B cell (primary cell): ENCODE data around the gene CEPT1. TPM values are rescaled to one million over a fixed set of nuclear protein-coding genes. Genes with fewer than 3 reads are reported as not detected.
A peak's percentile ranks its signal among the peaks of the same experiment; 100 is the strongest.

Source experiments
- ATAC-seq: fragments of 200-7000 bp; cut with Tn5 transposase; one replicate; pipeline ENCODE4 v1.10.0; 2021; ENCODE audit warnings: low read depth, mild to moderate bottlenecking, moderate number of reproducible peaks, moderate library complexity
- CTCF ChIA-PET: fragments of 350-600 bp; sonication (Branson Sonifier 250); formaldehyde crosslinking; loops from one replicate; lab custom pipeline; 2021; ENCODE audit warnings: antibody characterized with exemption, inconsistent platforms; lab: Charles Lee
- POLR2A ChIA-PET: fragments of 350-600 bp; sonication (Branson Sonifier 250); formaldehyde crosslinking; loops from one replicate; lab custom pipeline; 2021; ENCODE audit warnings: antibody characterized with exemption; lab: Charles Lee
- DNase-seq: peaks from one replicate; pipeline ENCODE4 v3.0.0; 2013
- H2AFZ ChIP-seq: 2 replicates; pipeline ENCODE4 v1.6.1; 2012; ENCODE audit warnings: mild to moderate bottlenecking, low read depth, low read length; ENCODE audit not compliant: insufficient read depth, poor library complexity, severe bottlenecking
- H3K27ac ChIP-seq, 2 donors: 1 replicate in 1 of 2; 2 replicates in 1 of 2; pipeline ENCODE4 v1.5.1; 2012 to 2013; ENCODE audit warnings: low read length in 2 of 2, mild to moderate bottlenecking in 2 of 2, moderate library complexity in 1 of 2
- H3K27me3 ChIP-seq, 4 experiments: fragments of 200-600 bp in 1 of 4; sonication (generic) in 1 of 4; replicated peaks in 1 of 4; 1 replicate in 2 of 4; 2 replicates in 2 of 4; pipeline versions ENCODE4 v1.6.1 to v1.7.0; 2013 to 2016; ENCODE audit warnings: low read length in 3 of 4, mild to moderate bottlenecking in 2 of 4, mixed read lengths in 1 of 4, moderate library complexity in 1 of 4; ENCODE audit not compliant: insufficient read depth in 4 of 4, control insufficient read depth in 3 of 4; ENCODE audit errors: control extremely low read depth in 1 of 4
- H3K36me3 ChIP-seq, 2 experiments: replicated peaks in 1 of 2; 1 replicate in 1 of 2; 2 replicates in 1 of 2; pipeline versions ENCODE4 v1.6.1 to v1.7.1; 2013; ENCODE audit warnings: low read length in 1 of 2; ENCODE audit not compliant: insufficient read depth in 2 of 2, control insufficient read depth in 1 of 2; ENCODE audit errors: control extremely low read depth in 1 of 2, extremely low read depth in 1 of 2
- H3K4me1 ChIP-seq, 2 donors: fragments of 200-600 bp in 1 of 2; sonication (generic) in 1 of 2; 1 replicate in 1 of 2; 2 replicates in 1 of 2; pipeline versions ENCODE4 v1.5.1 to v1.6.1; 2013 to 2017; ENCODE audit warnings: low read length in 2 of 2; ENCODE audit not compliant: control insufficient read depth in 2 of 2, insufficient read depth in 2 of 2
- H3K4me2 ChIP-seq: replicated peaks from 2 replicates; pipeline ENCODE3; 2012; ENCODE audit warnings: mild to moderate bottlenecking, low read depth, low read length; ENCODE audit not compliant: poor library complexity, severe bottlenecking
- H3K4me3 ChIP-seq, 5 experiments: fragments of 200-600 bp in 1 of 5; sonication (generic) in 1 of 5; 1 replicate in 3 of 5; 2 replicates in 2 of 5; pipeline versions ENCODE4 v1.5.1 to v1.7.0; 2011 to 2016; ENCODE audit warnings: low read length in 4 of 5, mild to moderate bottlenecking in 4 of 5, low read depth in 2 of 5, control low read depth in 1 of 5, moderate library complexity in 1 of 5; ENCODE audit not compliant: insufficient read depth in 1 of 5; ENCODE audit errors: control extremely low read depth in 1 of 5, extremely low read depth in 1 of 5
- H3K79me2 ChIP-seq: fragments of 200-600 bp; sonication (generic); one replicate; pipeline ENCODE4 v1.6.0; 2016; ENCODE audit warnings: low read length; ENCODE audit not compliant: control insufficient read depth, insufficient read depth
- H3K9ac ChIP-seq: fragments of 200-600 bp; sonication (generic); 2 replicates; pipeline ENCODE4 v1.6.1; 2017; ENCODE audit warnings: mild to moderate bottlenecking, low read length, moderate library complexity
- H3K9me3 ChIP-seq, 3 donors: one replicate each; pipeline versions ENCODE4 v1.6.1 to v1.7.1; 2013; ENCODE audit warnings: low read length in 2 of 3; ENCODE audit not compliant: control insufficient read depth in 2 of 3, insufficient read depth in 1 of 3; ENCODE audit errors: control extremely low read depth in 1 of 3
- H4K20me1 ChIP-seq: 2 replicates; pipeline ENCODE4 v1.6.0; 2012; ENCODE audit warnings: mild to moderate bottlenecking, low read length; ENCODE audit not compliant: insufficient read depth, control insufficient read depth, poor library complexity, severe bottlenecking
- H3K27ac Mint-ChIP-seq: one replicate; pipeline ENCODE4 v1.8.0; 2021; ENCODE audit warnings: mixed read lengths
- H3K27me3 Mint-ChIP-seq: one replicate; pipeline ENCODE4 v1.8.0; 2021; ENCODE audit warnings: mixed read lengths
- H3K4me1 Mint-ChIP-seq: one replicate; pipeline ENCODE4 v1.8.0; 2021; ENCODE audit warnings: mixed read lengths
- H3K4me3 Mint-ChIP-seq: one replicate; pipeline ENCODE4 v1.8.0; 2021; ENCODE audit warnings: mixed read lengths
- H3K9me3 Mint-ChIP-seq: one replicate; pipeline ENCODE4 v1.8.0; 2022; ENCODE audit warnings: mixed read lengths; ENCODE audit not compliant: insufficient read depth
- EZH2 ChIP-seq: IDR thresholded peaks from 2 replicates; pipeline ENCODE4 v1.6.1; 2012; ENCODE audit warnings: borderline replicate concordance, low read depth, mild to moderate bottlenecking, moderate library complexity, low read length; ENCODE audit not compliant: insufficient read depth, poor library complexity, severe bottlenecking
- WGBS: methylation state at CpG from one replicate; pipeline ENCODE4 v1.1.5; 2013; ENCODE audit warnings: missing lambda C conversion rate; ENCODE audit not compliant: insufficient coverage; 5-methylcytosine and 5-hydroxymethylcytosine counted together
- intact Hi-C: fragments of 100-400 bp; cut with micrococcal nuclease; formaldehyde crosslinking; loops from one replicate; pipeline ENCODE4 v1.10.0; 2022
- polyA plus RNA-seq: library from polyadenylated mRNA; depleted of rRNA; stranded (reverse); fragments of >200 nt; gene quantifications from 2 replicates; pipeline ENCODE4 v1.2.3, GENCODE V29; 2012
- total RNA-seq, 2 donors: library from RNA; stranded (reverse); fragments of 120-200 nt in 1 of 2; gene quantifications; 1 replicate in 1 of 2; 2 replicates in 1 of 2; pipeline versions ENCODE4 v1.2.3 to v1.2.4, GENCODE V29; 2013 to 2022
- TF ChIP-seq, protein P1 (sequence below): fragments of 200-600 bp; IDR thresholded peaks from one replicate; pipeline ENCODE4 v1.8.0; 2022; ENCODE audit warnings: antibody characterized with exemption, mild to moderate bottlenecking

The CEPT1 gene
- total and polyA plus RNA-seq, 2 donors (not counting 1 experiment from before 2014, with no cell fraction given) = 47.1 to 83.5 TPM

GRCh38 chr1:111195002-111195684 lies 55.1 kb downstream of the CEPT1 start:
- DNase-seq (no peak), ATAC-seq (no peak)
- H3K27me3 Mint-ChIP-seq = no peaks in the 10 kb centered on the region
- Histone ChIP-seq H3K79me2 (peaks cover 14% of the 10 kb centered on the region), H3K27ac (peak overlapping the region in 1 of 2 donors; percentile 15), H2AFZ (no peak overlapping the region), H3K4me2 (no peak overlapping the region), H4K20me1 (no peaks in the 10 kb centered on the region), H3K36me3 (peaks cover 6 to 94% of the 10 kb centered on the region in 2 experiments), H3K27me3 (no peaks in the 10 kb centered on the region), H3K9ac (no peak overlapping the region), H3K4me3 (no peak overlapping the region), H3K4me1 (peaks cover 41 to 96% of the 10 kb centered on the region in 2 donors), H3K9me3 (no peaks in the 10 kb centered on the region)
- TF ChIP-seq, protein P1, sequence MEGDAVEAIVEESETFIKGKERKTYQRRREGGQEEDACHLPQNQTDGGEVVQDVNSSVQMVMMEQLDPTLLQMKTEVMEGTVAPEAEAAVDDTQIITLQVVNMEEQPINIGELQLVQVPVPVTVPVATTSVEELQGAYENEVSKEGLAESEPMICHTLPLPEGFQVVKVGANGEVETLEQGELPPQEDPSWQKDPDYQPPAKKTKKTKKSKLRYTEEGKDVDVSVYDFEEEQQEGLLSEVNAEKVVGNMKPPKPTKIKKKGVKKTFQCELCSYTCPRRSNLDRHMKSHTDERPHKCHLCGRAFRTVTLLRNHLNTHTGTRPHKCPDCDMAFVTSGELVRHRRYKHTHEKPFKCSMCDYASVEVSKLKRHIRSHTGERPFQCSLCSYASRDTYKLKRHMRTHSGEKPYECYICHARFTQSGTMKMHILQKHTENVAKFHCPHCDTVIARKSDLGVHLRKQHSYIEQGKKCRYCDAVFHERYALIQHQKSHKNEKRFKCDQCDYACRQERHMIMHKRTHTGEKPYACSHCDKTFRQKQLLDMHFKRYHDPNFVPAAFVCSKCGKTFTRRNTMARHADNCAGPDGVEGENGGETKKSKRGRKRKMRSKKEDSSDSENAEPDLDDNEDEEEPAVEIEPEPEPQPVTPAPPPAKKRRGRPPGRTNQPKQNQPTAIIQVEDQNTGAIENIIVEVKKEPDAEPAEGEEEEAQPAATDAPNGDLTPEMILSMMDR = no peak
- no peak for TF ChIP-seq EZH2
- ChIA-PET CTCF (interaction anchor here (1.0 to 3.0 kb wide), 3 partner anchors 27 to 164 kb away, joined by 3 to 21 read pairs (median 6); no protein-coding TSS in a partner anchor), POLR2A (interaction anchor here (0.7 kb wide), 1 partner anchor 121 kb away, joined by 3 read pairs; no protein-coding TSS in a partner anchor)
- peaks cover 94% of the 10 kb centered on the region for H3K4me1 Mint-ChIP-seq
- H3K27ac Mint-ChIP-seq = peak overlapping the region; percentile 89
- 100% methylated on average over 2 of the region's 4 CpGs for WGBS
- no peak overlapping the region for H3K4me3 Mint-ChIP-seq
- intact Hi-C loops = loop anchor here (5.0 kb wide), 1 partner anchor 37 kb away; no protein-coding TSS in a partner anchor
- H3K9me3 Mint-ChIP-seq = no peaks in the 10 kb centered on the region

GRCh38 chr1:111196213-111196612 lies 56.2 kb downstream of the CEPT1 start:
- Histone ChIP-seq H3K27ac (peak overlapping the region; percentile 1 to 10), H2AFZ (no peak overlapping the region), H3K79me2 (peaks cover 23% of the 10 kb centered on the region), H3K9ac (no peak overlapping the region), H3K4me1 (peaks cover 50 to 99% of the 10 kb centered on the region in 2 donors), H3K27me3 (no peaks in the 10 kb centered on the region), H3K4me3 (no peak overlapping the region), H3K9me3 (no peaks in the 10 kb centered on the region), H3K36me3 (peaks cover 6 to 90% of the 10 kb centered on the region in 2 experiments), H4K20me1 (no peaks in the 10 kb centered on the region), H3K4me2 (no peak overlapping the region)
- Mint-ChIP-seq H3K9me3 (no peaks in the 10 kb centered on the region), H3K27me3 (no peaks in the 10 kb centered on the region), H3K4me3 (peak overlapping the region; percentile 18), H3K27ac (peak overlapping the region; percentile 78), H3K4me1 (peaks cover 95% of the 10 kb centered on the region)
- no peak for TF ChIP-seq EZH2
- TF ChIP-seq, protein P1 = no peak
- ChIA-PET POLR2A (no interaction called here), CTCF (interaction anchor here (1.0 to 9.3 kb wide), 5 partner anchors 22 to 211 kb away, joined by 3 to 205 read pairs (median 6); no protein-coding TSS in a partner anchor)
- intact Hi-C loops = loop anchor here (5.0 kb wide), 1 partner anchor 36 kb away; no protein-coding TSS in a partner anchor
- ATAC-seq (no peak), DNase-seq (no peak)
- WGBS = 86% methylated on average over 2 of the region's 2 CpGs
